Retina (tissue), 1 donor: ENCODE measurements around the gene PTCD1.

Experiments
- DNase-seq: peaks from one replicate; pipeline ENCODE4 v3.0.0-alpha.2; 2016

The PTCD1 gene, protein sequence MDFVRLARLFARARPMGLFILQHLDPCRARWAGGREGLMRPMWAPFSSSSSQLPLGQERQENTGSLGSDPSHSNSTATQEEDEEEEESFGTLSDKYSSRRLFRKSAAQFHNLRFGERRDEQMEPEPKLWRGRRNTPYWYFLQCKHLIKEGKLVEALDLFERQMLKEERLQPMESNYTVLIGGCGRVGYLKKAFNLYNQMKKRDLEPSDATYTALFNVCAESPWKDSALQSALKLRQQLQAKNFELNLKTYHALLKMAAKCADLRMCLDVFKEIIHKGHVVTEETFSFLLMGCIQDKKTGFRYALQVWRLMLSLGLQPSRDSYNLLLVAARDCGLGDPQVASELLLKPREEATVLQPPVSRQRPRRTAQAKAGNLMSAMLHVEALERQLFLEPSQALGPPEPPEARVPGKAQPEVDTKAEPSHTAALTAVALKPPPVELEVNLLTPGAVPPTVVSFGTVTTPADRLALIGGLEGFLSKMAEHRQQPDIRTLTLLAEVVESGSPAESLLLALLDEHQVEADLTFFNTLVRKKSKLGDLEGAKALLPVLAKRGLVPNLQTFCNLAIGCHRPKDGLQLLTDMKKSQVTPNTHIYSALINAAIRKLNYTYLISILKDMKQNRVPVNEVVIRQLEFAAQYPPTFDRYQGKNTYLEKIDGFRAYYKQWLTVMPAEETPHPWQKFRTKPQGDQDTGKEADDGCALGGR

DNA sequence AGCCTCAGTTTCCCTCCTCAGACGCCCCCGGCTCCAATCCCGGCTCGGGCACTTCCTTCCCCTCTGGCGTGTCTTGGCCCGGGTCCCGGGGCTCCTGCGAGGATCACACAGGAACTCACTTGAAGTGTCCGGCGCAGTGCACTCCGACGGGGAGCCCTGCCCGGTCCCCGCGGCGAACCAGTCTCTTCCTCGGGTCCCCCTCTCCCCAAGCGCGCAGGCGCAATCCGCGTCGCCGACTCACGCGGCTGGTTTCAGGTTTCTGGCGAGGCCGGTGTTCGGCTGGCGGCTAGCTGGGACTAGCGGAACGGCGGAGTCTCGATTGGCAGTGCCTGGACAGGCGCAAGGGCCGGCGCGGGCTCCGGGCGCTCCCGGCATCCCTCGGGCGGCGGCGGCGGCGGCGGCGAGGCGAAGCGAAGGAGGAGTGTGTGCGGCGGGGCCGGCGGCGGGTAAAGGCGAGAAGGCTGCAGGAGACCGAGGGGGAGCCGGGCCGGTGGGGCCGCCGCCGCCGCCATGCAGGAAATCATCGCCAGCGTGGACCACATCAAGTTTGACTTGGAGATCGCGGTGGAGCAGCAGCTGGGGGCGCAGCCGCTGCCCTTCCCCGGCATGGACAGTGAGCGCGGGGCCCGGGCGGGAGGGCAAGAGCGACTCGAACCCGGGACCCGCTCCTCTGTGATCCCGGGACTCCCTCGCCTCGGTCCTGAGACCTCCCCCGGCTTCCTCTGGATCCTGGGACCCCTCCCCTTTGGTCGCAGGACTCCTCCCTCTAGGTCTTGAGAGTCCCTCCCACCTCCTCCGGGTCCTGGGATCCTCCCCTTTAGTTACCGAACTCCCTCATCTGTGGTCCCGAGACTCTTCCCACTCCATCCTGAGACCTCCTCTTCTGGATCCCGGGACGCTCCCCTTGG lies at the start of gene PTCD1, which contains the start of gene CPSF4:
TSS of gene PTCD1 (minus strand) at position 226 of the 908 bp plus-strand sequence. CDS start 3,556 bp downstream, outside the sequence.
TSS of gene CPSF4 (plus strand) at position 371 of the 908 bp plus-strand sequence. CDS start at position 511, 140 bp downstream.
- peak; percentile 92 for DNase-seq

DNA sequence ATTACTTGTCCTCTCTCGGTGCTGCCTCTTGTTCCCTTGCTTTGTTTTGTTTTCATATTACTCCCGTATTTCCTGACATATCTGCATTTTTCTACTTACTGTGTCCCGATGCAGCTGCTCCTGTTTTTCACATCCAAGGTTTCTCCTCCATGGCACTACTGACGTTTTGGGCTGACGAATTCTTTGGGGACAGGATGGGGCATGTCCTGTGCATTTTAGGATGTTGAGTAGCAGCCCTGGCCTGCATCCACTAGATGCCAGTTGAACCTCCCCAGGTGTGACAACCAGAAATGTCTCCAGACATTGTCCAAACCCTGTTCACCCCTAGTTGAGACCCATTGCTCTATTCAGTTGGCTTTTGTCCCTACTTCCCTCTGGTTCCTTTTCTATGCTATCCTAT lies 46.5 kb upstream of the PTCD1 start:
- no peak for DNase-seq

DNA sequence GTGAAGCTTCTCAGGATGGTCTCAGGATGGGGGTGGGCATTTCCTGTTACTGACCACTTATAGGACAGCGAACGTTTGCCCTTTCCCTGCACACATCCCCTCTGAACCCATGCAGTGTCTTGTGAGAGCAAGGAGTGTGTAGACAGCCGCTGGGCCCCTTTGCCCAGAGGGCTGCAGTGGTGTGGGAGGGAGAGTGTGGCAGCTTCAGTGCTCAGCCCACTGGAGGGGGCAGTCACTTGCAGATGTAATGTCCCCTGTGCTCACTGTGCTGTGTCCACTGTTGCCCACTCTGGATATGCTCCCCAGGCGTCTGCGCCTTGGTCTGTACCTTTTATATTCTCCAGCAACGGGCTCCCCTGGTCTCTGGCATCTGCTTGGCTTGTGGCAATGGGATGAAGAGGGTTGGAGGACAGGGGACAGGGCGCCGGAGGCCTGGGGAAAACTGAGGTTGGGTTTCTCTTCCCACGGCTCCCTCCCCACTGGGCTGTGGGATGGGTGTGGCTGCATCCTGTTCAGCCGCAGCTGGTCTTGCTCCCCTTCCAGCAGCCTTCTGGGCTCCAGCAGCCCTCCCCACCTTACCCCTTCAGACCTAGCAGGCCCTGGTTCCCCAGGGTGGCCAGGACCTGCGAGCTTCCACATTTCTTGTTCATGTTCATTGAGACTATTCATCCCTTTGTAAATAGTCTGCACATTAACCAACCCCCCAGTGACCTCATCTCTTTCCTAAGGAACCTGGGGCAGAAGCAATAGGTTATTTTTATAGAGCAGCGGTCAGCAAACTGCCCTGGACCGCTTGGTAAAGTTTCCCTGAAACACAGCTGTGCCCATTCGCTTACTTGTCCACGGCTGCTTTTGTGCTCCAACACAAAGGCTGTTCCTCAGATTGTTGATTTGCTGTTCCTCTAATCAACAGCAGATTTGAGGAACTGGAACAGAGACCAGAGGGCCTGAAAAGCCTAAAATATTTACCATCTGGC lies 40.2 kb upstream of the PTCD1 start:
- no peak for DNase-seq

DNA sequence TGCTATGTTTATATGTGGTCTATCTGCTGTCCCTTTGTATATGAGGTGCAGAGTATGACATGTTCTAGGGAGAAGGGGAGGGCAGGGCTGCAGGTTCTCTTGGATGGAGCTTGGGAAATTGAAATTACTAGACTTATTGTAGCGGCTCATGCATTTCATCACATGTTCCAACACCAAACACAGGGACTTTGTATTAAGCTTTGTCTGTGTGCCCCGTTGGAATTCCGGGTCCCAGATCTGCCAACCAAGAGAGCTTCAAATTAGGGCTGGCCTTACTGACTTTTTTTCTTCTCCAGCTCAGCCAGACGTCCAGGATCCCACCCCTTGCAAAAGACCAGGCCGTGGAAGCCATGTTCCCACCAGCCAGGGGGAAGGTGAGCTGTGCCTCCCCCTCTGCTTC lies 37.5 kb upstream of the PTCD1 start:
- DNase-seq = no peak

DNA sequence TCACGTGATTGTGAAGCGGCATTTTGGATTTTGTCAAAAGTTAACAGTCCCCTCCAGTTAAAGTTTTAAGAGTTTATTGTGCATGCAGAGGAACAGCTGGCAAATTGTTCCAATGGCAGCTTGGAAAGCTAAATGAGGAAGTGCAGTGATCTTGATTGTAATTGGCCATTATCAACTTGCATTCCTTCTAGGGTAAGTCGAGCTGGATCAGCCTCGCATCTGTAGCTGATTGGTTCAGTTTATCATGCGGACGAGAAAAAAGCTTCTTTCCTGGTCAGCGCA lies 34.7 kb upstream of the PTCD1 start:
- no peak for DNase-seq

DNA sequence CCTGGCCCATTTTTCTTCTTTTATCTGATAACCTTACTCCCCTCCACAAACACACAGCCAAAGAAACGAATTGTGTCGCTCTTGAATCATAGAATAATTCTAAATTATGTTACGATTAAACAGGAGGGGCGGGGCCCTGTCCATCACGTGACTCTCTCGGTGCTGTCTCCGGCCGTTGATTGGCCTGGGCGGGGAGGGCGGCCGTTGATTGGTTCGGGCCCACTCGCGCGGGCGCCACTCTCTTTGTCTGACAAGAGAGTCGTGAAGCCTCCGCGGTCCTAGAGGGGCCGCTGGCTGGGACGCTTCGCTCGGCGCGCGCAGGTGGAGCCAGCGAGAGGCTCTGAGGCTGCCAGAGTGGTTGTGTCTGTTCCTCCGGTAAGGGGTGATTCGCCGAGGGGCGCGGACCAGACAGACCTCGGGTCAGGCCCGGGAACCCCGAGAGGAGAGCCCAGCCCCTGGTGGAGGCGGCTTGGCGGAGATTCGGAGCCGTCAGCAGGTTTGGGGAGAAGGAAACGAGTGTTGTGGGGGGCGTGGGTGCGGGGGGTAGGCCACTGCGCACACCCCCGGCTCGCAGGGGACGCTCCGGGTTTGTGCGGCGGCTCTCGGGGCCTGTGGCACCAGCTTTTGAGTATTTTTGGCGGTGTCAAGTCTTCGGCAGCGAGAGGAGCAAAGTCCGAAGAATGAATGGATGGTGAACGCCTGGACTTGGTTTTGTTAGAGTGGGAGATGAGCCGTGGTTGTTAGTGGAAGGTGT lies 34.1 kb upstream of the PTCD1 start, which contains the start of gene ZNF789:
TSS of gene ZNF789 (plus strand) at position 330 of the 754 bp plus-strand sequence. CDS start 3,567 bp downstream, outside the sequence.
- DNase-seq = peak; percentile 96

DNA sequence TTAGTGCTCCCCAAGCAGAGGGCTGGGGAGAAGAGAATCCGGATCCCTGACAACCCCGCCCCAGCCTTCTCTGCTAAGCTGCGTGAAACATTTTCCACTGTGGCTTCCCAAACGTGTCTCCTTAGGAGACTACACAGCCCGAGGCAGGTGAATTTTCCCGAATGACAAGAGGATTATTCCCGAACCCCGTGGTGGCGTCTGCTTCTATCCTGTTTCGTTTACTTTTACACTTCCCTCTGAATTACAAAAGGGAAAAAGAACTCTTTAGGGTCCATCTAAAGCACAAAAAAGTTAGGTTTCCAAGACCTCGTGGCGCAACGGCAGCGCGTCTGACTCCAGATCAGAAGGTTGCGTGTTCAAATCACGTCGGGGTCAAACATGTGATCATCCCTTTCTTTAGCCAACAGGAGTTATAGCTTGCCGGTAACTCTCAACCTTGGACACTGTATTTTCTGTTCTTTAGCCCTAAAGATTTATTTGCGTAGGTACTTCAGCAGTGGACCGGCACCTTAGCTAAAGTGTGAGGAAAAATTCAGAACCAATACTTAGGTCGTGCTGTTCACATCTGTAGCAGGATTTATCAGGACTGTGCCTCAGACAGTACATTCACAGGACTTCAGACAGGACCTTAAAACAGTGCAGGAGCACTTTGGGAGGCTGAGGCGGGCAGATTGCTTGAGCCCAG lies 30.9 kb upstream of the PTCD1 start:
- no peak for DNase-seq

DNA sequence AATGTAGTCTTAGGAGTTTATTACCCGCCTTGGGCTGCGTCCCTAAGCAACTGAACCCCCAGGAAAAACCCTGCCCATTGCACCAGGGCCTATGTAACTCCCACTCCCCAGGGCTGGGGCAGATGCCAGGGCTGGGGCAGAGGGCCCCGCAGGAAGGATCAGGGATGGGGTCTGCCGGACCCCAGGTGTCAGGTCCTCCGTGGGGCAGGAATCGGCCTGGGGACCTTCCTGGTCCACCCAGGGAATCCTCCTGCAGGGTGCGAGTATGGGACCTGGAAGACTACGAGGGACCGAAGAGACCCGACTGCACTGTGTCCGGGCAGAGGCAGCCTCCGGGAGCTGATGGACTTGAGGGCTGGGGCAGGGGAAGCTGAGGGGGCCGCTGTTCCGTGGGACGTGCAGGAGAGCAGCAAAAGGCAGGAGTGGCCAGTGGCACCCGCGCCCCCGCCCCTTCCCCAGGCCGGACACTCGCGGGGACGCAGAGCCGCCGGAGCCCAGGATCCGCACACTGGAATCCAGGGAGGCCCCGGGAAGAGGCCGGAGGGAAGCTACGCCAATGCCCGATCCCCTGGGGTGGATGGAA lies 29.8 kb upstream of the PTCD1 start:
- no peak for DNase-seq

DNA sequence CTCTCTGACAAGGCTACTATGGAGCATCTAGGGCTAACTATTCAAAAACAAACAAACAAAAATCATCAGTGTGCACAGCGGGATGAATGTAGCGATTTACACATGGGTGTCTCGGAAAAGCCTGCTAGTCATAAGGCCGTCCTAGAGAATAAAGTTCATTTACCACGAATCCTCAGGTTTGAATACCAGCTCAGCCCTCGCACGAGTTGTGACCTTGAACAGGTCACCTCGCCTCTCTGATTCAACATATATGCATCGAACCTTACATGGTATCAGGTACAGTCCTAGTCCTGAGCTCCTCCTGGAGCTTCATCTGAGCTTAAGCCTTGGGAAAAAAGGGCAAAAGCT lies 26.8 kb upstream of the PTCD1 start:
- no peak for DNase-seq

DNA sequence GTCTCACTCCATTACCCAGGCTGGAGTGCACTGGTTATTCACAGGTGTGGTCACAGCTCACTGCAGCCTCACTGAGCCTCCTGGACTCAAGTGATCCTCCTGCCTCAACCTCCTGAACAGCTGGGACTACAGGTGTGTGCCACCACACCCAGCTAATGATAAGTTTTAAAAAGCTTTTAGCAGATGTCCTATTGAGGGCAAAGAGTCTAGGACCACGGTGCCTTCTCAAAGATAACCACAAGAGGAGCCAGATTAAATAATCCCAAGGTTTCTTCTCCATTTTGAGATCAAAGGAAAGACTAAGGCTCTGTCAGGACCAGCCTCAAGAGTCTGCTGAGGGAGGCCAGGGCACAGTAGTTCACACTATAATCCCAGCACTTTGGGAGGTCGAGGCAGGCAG lies 22.6 kb upstream of the PTCD1 start:
- no peak for DNase-seq

DNA sequence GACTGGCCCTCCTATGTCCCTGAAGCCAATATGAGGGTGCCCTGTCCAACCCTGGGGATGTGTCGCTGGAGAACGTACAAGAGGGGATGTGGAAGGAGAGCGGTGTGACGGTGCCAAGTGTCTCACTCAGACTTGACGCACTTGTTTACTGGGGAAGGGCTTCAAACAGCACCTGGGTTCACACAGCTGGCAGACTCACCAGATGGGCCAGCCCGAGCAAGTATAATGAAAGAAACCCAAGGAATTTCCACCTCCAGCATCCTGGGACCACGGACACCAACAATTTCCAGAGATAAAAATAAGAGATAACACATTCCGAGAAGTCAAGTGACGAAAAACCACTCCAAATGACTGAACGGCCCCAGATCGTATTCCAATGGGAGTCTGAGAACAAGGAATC lies 22.1 kb upstream of the PTCD1 start:
- DNase-seq = no peak

DNA sequence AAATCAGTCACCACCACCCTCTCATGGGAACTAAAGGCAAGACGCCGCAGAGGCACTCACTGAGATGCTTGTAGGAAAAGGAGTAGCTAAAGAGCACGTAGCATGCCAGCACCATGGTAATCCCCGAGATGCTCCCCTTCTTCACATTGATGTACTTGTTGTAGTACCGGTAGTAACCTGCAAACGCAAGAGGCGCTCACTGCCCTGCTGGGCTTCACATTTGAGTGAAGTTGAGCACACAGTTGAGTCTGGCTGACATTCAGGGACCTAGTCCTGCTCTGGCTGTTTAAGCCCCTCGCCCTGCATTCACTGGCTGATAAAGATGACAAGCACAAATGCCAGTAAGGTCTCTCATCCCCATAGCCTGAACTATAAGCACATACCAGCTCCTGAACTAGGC lies 20.5 kb upstream of the PTCD1 start:
- no peak for DNase-seq

DNA sequence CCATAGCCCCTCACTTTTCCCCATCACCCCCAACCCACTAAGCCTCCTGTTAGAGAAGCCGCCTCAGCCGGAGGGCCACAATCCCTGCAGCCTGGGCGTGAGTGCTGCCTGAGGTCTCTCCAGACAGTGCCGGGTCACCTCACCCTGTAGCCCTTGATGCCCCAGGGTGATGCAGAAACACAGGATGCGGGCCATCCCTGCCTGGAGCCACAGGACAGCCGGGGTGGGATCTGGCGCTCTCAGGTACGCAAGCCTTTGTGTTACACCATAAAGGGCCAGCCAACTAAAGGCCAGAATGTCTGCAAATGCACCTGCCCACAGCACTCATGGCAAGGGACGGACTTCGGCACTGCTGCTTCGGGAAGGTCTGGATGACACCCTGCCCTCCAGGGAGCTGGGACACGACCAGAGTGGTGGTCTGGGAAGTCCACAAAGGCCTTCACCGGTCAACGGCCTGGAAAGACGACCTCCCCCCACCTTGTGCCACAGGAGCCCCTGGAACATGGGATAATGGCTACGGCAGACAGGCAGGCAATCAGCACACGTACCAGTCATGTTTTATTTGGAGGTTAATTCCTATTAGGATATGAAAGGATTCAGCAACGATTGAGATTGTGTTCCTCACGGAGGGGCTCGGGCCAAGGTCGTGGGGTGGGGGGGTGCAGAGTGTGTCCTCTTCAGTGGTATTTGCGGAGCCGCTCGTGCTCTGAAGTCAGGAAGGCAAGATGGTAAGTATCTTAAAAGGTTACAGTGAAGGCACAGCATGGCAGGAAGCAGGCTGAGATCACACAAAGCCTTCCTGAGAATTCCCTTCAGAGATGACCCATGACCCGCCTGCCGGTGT lies 19.3 kb upstream of the PTCD1 start:
- no peak for DNase-seq

DNA sequence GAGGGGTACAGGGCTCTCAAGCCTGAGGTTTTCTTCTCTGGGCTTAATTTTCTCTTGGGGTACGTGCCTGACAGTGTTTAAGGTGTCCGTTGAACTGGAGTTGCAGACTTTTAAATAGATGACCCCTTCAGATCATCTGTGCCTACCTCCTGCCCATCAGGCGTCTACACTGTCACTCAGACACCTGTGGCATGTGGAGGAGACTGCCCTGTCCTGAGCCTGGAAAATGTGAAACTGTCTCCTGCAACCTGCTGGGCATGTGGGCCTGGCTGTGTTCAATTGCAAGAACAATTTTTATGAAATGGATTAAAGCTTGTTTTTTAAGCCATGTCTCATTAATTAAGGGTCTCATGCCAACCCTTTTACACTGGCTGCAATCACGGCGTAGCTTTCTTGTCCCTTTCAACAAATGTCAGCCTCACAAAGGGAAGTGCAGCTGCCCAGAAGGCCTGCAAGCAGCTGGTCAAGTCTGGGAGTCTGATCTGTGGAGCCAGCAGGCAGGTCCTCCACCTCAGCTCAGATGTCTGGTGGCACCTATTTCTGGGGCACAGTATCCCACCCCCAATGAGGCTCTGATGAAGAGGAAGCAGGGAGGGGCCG lies 18.6 kb upstream of the PTCD1 start:
- no peak for DNase-seq

DNA sequence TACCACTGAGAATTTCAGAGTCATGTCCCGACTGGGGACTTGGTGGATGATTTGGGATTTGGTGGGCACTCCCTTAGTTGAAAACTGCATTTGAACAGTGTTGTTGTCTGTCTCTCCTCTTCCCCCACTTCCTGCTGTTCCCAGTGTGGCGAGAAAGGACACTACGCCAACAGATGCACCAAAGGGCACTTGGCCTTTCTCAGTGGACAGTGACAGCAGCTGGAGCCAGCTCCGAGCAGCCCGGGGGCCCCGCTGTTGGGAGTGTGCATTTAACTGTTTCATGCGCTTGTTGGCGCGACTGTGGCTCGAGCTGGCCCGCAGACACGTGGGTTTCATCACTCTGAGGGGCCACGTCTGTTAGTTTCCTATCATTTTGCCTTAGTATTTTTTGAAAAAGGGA lies 17.7 kb upstream of the PTCD1 start:
- no peak for DNase-seq

DNA sequence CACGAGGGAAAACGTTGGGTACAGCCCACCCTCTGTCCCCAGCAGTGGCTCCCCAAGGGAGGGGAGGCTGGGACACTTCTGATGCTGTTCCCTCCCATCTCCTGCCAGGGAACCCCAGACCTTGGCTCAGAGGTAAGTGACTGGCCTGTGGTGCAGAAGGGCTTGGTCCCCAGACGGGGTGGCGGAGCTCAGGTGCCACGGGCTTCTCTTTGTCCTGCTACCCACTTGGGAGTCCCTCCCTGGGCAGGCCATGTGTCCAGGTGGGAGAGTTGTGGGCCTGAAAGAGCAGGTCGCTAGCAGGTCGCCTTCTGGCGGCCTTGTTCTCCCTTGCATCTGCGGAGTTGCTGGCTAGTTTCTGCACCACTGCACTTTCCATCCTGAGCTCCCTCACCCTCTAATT lies 17.3 kb upstream of the PTCD1 start:
- DNase-seq = no peak

DNA sequence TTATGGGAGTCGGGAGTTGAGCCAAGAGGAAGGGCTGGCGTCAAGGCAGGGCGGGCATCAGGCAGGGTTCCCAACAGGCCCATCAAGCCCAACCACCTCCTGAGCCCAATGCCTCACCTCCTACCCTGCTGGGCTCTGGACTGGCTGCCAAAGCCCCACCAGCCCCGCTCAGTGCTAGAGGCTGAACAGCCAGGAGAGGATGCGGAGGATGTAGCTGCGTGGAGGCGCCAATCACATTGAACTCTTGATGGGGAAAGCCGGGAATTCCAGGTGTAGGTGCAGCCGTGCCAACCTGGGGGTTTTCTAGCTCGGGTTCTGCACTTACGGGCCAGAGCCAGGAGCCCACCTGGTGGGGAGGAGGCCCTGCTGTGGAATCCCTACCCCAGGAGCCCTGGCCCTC lies 14.5 kb upstream of the PTCD1 start:
- no peak for DNase-seq

DNA sequence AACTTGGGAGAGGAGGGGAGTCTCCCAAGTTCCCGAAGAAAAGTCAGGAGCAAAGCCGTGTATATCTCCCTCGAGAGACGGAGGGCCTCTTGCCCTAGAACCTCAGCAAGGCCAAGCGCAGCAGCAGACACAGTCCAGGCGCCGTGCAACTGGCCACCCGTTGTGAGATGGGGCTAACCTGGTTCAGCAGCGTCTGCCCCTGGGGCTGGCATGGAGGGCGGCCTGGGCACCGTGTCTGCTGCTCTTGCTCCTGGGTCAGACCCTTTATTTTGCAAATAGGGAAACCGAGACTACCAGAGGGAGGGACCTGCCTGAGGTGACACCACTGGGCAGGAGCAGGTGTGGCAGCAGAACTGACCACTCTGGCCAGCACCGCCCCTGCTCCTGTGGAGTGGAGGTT lies 13.9 kb upstream of the PTCD1 start:
- no peak for DNase-seq

DNA sequence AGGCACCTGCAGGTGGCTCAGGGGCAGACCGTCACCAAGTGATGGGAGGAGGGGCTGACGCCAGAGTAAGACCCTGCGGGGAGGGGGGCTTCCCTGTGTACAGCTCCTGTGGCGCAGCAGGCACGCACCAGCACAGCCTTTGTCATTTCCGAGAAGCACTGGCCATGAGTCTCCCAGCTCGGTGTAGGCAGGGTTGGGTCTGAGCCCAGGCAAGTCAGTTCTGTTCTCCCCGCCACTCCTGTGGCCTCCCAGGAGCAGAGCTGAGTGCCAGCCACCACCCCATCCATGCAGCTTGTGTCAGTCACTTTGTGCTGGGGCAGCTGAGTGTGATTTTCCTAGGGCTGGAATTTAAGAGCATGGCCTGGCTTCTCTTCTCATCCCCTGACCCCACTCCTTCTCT lies 13.3 kb upstream of the PTCD1 start:
- no peak for DNase-seq
